HG03442 (cell line): ENCODE data around the gene TMEM35A.
"Not testable (repeated sequence)": the region's sequence is repeated elsewhere in the genome, so short reads cannot be mapped to it uniquely, and the experiment has no call there.

Experiments used
- ATAC-seq: cut with Tn5 transposase; IDR thresholded peaks from one replicate; pipeline ENCODE4 v1.9.1; 2021; ENCODE audit warnings: mild to moderate bottlenecking, moderate library complexity; ENCODE audit not compliant: unreplicated experiment

The TMEM35A gene

DNA sequence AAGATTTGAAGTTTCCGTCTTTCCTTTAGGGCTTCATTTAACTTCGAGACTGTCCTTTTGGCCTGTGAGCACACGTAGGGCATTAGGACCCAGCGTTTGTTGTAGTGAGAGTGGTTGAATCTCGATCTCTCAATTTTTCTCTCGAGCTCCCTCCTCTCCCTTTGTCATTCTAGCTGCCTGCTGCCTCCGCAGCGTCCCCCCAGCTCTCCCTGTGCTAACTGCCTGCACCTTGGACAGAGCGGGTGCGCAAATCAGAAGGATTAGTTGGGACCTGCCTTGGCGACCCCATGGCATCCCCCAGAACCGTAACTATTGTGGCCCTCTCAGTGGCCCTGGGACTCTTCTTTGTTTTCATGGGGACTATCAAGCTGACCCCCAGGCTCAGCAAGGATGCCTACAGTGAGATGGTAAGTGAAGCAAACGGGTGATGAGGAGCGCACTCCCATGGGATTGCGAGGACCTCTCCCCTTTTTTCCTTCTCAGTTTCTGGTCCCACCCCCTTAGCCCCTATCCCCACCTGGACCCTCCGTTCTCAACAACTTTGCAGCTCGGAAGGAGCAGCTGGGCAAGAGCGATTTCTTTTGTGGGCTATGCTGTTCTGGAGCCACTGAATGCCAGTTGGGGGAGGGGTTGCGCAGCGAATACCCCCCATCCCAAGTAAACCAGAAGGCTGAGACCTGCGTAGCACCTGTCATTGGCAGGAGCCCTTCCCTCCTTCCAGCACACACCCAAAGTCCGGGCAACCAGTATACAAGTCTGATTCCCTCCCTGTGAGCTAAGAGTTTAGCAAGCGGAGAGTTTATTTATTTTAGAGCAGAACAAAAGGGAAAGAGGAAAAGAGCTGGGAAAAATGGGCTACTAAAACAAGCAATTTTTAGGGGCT is at the start of gene TMEM35A:
TSS of gene TMEM35A (plus strand) at position 164 of the 883 bp plus-strand sequence. CDS start at position 288, 124 bp downstream.
- no peak for ATAC-seq

GRCh38 chrX:101029665-101030064 is 49.0 kb upstream of the TMEM35A start:
- no peak for ATAC-seq

- ATAC-seq, result no peak
Measured at GRCh38 chrX:101037231-101037630, 41.4 kb upstream of the TMEM35A start.

- no peak for ATAC-seq
Measured at GRCh38 chrX:101040197-101040596, 38.5 kb upstream of the TMEM35A start.

GRCh38 chrX:101051153-101051548 is 27.5 kb upstream of the TMEM35A start:
- ATAC-seq, result no peak

DNA sequence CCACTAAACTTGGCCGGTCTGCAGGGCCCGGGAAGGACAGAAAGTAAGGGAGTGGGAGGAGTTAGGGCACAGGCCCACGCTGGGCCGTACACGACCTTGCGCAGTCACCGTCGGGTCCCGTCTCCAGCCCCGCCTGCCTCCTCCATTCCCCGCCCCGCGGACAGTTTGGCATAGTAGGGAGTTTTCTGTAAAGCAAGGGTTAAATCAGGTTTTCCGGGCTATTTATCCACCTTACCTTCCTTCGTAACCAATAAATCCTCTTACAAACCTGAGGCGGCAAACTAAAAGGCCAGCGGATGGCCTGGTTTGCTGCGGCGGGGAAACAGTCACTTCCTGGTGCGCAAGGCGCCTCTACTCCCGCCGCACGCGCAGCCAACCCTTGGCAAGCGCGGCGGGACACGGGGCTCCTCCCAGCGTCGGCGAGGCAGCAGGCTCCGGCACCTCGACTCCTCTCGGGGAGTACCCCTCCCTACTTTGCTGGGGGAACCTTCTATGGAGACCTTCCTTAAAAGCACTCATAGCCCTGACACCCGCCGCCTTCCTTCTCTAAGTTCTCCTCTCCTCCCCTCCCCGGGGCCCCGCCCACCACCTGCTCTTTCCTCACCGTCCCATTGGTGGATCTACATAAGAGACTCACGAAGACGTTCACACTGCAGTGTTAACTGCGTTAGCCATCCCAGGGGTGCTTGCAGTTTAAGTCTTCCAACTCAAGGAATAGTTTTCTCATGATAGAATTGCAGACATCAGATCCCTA is 27.0 kb upstream of the TMEM35A start, which contains the start of gene TRMT2B:
TSS of gene TRMT2B (minus strand) at position 563 of the 754 bp plus-strand sequence. CDS start 9,822 bp downstream, outside the sequence.
- ATAC-seq, result peak; percentile 90

- ATAC-seq, result not testable (repeated sequence)
Measured at GRCh38 chrX:101056551-101056950, 22.1 kb upstream of the TMEM35A start.

DNA sequence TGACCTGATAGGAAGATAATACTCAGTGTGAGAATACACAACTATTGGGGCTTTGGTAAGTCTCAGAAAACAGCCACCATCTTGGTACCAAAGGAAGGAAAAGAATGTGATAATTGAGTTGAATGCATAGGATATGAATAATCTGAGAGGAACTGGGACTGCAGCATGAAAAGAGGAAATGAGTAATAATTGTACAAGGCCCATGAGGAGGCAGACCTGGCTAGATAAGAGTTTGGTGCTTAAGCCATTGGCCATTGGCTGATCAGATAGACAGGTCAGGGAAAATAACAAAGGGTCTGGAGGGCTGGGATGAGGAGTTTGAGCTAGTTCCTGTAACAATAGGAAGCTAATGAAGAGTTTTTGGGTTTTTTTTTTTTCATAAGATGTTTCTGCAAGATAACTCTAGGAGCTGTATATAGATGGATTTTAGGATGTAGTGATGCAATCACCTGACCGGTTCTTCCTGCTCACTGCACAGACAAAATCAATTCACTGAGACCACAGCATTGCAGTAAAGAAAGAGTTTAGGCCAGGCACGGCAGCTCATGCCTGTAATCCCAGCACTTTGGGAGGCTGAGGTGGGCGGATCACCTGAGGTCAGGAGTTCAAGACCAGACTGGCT is 21.5 kb upstream of the TMEM35A start:
- ATAC-seq, result peak; percentile 96

GRCh38 chrX:101062176-101062575 is 16.5 kb upstream of the TMEM35A start:
- no peak for ATAC-seq

GRCh38 chrX:101071582-101071981 is 7.1 kb upstream of the TMEM35A start:
- ATAC-seq, result no peak

GRCh38 chrX:101079736-101080270 is 1.1 kb downstream of the TMEM35A start:
- ATAC-seq, result no peak

DNA sequence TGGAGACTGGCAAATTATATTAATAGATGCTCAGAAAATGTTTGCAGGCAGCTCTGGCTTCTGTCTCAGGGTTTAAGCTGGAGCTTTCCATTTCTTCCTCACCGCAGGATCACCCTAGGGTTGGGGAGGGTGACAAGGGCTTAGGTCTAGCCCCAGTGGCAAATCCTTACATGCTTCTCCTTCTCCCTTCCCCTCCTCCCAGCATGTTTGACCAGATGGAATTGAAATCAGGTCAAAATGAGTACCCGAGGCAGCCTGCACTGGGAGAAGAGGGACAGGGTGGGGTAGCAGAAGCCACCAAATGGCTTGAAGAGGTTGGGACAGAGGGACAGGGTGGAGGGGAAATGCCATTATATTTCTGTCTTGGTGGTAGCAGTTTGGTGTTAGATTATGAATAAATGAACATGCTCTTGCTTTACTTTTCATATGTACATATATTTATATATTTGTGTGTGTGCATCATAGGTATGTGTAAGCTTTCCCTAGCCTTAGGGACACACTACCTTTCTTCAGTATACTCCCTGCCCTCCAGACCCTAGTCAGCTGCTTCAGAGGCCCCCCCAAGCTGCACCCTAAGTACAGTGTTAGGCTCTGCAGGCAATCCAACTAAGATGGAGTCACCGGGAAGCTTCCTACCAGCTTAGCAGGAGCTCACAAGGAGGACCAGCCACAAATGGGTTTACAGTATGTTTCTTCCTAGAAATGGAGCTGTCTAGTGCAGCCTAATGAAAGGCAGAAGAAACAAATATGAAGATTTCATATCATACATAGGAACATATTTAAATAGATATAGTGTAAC is 1.8 kb downstream of the TMEM35A start:
- ATAC-seq, result no peak

DNA sequence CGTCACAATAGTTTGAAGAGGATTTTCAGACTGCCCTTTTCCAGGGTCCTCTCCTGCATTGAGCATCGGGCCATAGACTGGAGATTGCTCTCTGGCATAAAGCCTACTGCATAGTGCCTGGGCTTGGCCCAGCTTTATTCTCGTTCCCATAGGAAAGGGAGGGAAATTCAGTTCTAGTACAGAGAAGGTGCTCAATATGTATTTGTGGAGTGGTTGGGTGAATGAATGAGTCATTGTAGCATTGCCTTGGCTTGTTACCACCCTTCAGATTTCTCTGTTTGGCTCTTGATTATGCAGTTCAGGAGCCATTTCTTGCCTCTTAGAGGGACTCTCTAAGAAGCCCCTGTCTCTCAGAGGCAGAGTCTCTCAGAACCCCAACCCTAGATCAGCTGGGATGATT is 2.6 kb downstream of the TMEM35A start:
- ATAC-seq, result no peak

DNA sequence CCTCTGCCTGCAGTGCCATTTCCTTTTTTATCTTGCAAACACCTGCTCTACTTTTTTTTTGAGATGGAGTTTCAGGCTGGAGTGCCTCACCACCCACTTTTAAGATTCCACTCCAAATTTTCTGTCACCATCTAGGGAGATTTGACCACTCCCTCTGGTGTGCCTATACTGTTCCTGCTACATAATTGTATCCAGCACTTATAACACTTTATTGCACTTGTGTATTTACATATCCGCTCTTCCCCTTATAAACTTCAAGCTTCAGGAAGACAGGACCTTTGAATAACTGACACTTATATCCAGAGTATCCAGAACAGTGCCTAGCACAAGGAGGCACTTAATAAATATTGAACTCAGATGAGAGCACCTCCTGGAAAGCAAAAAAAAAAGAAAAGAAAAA is 13.1 kb downstream of the TMEM35A start:
- no peak for ATAC-seq

GRCh38 chrX:101097546-101098453 is 19.1 kb downstream of the TMEM35A start, which contains the start of gene CENPI:
Gene CENPI (plus strand): TSS chrX:101098204. CDS start chrX:101101071, 2,867 bp downstream.
- peak; percentile 100 for ATAC-seq

DNA sequence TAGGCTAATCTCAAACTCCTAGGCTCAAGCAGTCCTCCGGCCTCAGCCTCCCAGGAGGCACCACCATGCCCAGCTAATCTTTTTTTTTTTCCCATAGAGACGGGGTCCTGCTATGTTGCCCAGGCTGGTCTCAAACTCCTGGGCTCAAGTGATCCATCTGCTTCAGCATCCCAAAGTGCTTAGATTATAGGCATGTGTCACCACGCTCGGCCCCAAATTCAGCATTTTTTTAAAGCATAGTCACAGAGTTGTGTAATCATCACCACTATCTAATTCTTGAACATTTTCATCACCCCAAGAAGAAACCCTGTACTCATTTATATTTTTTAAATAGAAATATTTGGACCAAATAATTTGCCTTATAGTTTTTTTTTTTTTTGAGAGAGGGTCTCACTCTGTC is 29.6 kb downstream of the TMEM35A start:
- ATAC-seq, result no peak

GRCh38 chrX:101117701-101118100 is 39.0 kb downstream of the TMEM35A start:
- ATAC-seq, result no peak

- ATAC-seq, result no peak
Measured at GRCh38 chrX:101136235-101136634, 57.6 kb downstream of the TMEM35A start.
